Immature natural killer cell (primary cell): ENCODE results near the gene KCNG3. TPM values are rescaled to one million over a fixed set of nuclear protein-coding genes. Genes with fewer than 3 reads are reported as not detected.

ENCODE experiments used
- DNase-seq, 3 donors: peaks; one replicate each; pipeline ENCODE4 v3.0.0; 2022; ENCODE audit warnings: mixed read lengths in 1 of 3
- H3K27ac Mint-ChIP-seq, 6 donors: one replicate each; pipeline ENCODE4 v1.8.0; 2020; ENCODE audit warnings: mixed read lengths in 6 of 6, mild to moderate bottlenecking in 5 of 6, inconsistent platforms in 4 of 6, moderate library complexity in 3 of 6
- H3K27me3 Mint-ChIP-seq, 3 donors: one replicate each; pipeline ENCODE4 v1.8.0; 2020 to 2021; ENCODE audit warnings: low read depth in 3 of 3, mild to moderate bottlenecking in 3 of 3, mixed read lengths in 3 of 3, moderate library complexity in 3 of 3, inconsistent platforms in 1 of 3
- H3K36me3 Mint-ChIP-seq, 3 donors: one replicate each; pipeline ENCODE4 v1.8.0; 2020; ENCODE audit warnings: mixed read lengths in 3 of 3, inconsistent platforms in 2 of 3, mild to moderate bottlenecking in 2 of 3
- H3K4me1 Mint-ChIP-seq, 2 donors: one replicate each; pipeline ENCODE4 v1.8.0; 2020; ENCODE audit warnings: inconsistent platforms in 2 of 2, mild to moderate bottlenecking in 2 of 2, mixed read lengths in 2 of 2, moderate library complexity in 1 of 2
- H3K4me3 Mint-ChIP-seq, 5 donors: one replicate each; pipeline ENCODE4 v1.8.0; 2020; ENCODE audit warnings: mild to moderate bottlenecking in 5 of 5, mixed read lengths in 5 of 5, inconsistent platforms in 3 of 5, moderate library complexity in 3 of 5
- H3K9me3 Mint-ChIP-seq, 6 donors: one replicate each; pipeline ENCODE4 v1.8.0; 2020; ENCODE audit warnings: mild to moderate bottlenecking in 6 of 6, mixed read lengths in 6 of 6, inconsistent platforms in 4 of 6, moderate library complexity in 3 of 6
- polyA plus RNA-seq, 3 donors: library from polyadenylated mRNA; unstranded; fragments of 300-500 nt; fragmentation: Illumina TruSeq; gene quantifications; one replicate each; pipeline ENCODE4 v1.2.3, GENCODE V29; 2021

Gene KCNG3
- polyA plus RNA-seq, 3 donors from 2014 or later = not detected

DNA sequence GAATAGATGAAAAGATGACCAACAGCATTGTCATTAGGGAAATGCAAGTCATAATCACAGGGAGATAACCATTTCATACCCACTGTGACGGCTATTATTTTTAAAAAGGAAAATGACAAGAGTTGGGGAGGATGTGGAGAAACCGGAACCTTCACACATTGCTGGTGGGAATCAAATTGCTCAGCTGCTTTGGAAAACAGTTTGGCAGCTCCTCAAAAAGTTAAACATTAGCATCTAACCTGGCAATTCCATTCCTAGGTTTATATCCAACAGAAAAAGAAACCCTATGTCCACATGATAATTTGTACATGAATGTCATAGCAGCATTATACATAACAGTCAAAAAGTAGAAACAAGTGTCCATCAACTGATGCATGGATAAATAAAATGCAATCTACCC, 58.2 kb downstream of the KCNG3 start:
- no peak for DNase-seq
- Mint-ChIP-seq H3K27ac (no peak overlapping the region), H3K4me1 (no peaks in the 10 kb centered on the region), H3K27me3 (peaks cover 3 to 8% (median 7%) of the 10 kb centered on the region in 3 donors), H3K36me3 (no peaks in the 10 kb centered on the region), H3K4me3 (no peak overlapping the region), H3K9me3 (no peaks in the 10 kb centered on the region)

DNA sequence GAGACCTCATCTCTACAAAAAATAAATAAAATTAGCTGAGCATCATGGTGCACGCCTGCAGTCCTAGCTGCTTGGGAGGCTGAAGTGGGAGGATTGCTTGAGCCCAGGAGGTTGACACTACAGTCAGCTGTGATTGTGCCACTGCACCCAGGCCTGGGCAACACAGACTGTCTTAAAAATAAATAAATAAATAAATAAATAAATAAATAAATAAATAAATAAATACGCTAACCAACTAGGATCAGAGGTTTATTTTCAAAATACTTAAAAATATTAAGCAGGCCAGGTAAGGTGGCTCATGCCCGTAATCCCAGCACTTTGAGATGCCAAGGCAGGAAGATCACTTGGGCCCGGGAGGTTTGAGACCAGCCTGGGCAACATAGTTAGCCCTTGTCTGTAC, 63.6 kb downstream of the KCNG3 start:
- H3K36me3 Mint-ChIP-seq = no peaks in the 10 kb centered on the region
- no peaks in the 10 kb centered on the region for H3K4me1 Mint-ChIP-seq
- DNase-seq = no peak
- H3K9me3 Mint-ChIP-seq = no peaks in the 10 kb centered on the region
- peaks cover 0 to 8% (median 6%) of the 10 kb centered on the region in 3 donors for H3K27me3 Mint-ChIP-seq
- no peak overlapping the region for H3K4me3 Mint-ChIP-seq
- no peak overlapping the region for H3K27ac Mint-ChIP-seq

DNA sequence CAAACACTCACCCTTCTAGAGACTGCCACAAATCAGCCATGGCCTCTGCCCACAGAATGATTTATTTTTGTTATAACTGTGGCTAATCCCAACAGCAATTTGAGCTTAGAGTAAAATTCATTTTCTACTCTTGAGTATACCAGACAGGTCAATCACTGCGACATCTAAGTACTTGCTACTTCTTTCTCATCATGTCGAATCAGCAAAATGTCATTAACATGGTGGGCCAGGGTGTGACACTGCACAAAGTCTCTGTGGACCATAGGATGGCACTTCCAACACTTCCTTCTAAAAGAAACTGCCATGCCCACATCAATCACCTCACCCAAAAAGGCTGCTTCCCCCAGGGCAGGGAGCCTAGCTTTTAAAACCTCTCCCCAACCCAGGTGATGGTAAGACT, 64.4 kb downstream of the KCNG3 start:
- H3K27ac Mint-ChIP-seq = no peak overlapping the region
- no peaks in the 10 kb centered on the region for H3K4me1 Mint-ChIP-seq
- no peak for DNase-seq
- no peak overlapping the region for H3K4me3 Mint-ChIP-seq
- peaks cover 0 to 8% (median 3%) of the 10 kb centered on the region in 3 donors for H3K27me3 Mint-ChIP-seq
- H3K9me3 Mint-ChIP-seq = no peaks in the 10 kb centered on the region
- H3K36me3 Mint-ChIP-seq = no peaks in the 10 kb centered on the region

DNA sequence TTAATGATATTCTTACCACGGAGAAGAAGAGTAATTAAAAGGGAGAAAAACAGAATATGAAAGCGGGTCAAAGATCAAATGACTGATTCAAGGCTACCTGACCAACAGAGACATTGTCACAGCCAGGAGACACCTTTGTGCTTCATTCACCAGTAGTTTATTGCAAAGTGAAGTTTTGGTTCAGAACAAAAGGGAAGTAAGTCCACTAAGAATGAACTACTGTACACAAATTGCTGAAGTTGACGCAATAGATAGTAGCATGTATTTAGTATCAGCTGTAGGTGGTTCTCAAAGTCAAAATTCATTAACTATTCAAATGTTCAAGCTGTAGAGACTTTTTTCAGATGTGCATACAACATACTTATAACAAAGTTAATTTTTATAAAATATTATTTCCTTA, 68.1 kb downstream of the KCNG3 start:
- H3K36me3 Mint-ChIP-seq = no peaks in the 10 kb centered on the region
- peaks cover 0 to 5% (median 3%) of the 10 kb centered on the region in 3 donors for H3K27me3 Mint-ChIP-seq
- H3K9me3 Mint-ChIP-seq = peaks cover 0 to 1% (median 0%) of the 10 kb centered on the region in 6 donors
- DNase-seq = no peak
- H3K27ac Mint-ChIP-seq = no peak overlapping the region
- H3K4me3 Mint-ChIP-seq = no peak overlapping the region
- no peaks in the 10 kb centered on the region for H3K4me1 Mint-ChIP-seq

- no peak for DNase-seq
- Mint-ChIP-seq H3K27ac (no peak overlapping the region), H3K9me3 (peaks cover 0 to 1% (median 0%) of the 10 kb centered on the region in 6 donors), H3K27me3 (peaks cover 0 to 5% (median 3%) of the 10 kb centered on the region in 3 donors), H3K4me1 (no peaks in the 10 kb centered on the region), H3K36me3 (no peaks in the 10 kb centered on the region), H3K4me3 (no peak overlapping the region)
Measured at GRCh38 chr2:42424033-42424432, 69.7 kb downstream of the KCNG3 start.

DNA sequence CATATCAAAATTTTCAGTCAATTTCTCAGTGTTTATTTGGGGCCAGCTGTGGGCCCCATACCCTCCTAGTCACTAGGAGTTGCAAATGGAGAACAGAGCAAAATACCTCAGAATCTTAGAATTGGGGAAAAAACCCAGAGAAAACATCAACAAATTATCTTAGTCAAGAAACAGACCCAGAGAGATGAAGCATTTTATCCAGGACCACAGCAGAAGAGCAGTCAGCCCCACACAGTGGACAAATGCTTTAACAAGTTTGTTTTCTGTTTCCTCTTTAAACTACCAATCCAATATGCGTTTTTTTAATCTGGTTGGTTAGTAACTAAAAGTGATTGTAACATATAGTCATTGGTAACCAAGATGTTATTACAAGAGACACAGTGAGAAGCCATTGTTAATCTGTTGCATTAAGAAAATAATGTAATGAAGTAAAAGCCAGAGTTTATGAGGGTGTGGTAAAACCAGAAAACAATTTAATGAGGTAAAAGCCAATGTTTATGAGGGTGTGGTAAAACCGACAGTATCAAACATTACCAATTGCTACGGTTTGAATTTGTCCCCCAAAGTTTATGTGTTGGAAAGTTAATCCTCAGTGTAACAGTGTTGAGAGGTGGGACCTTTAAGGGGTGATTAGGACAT, 72.1 kb downstream of the KCNG3 start:
- Mint-ChIP-seq H3K36me3 (no peaks in the 10 kb centered on the region), H3K27ac (no peak overlapping the region), H3K9me3 (peaks cover 0 to 1% (median 0%) of the 10 kb centered on the region in 6 donors), H3K27me3 (peaks cover 2 to 5% (median 3%) of the 10 kb centered on the region in 3 donors), H3K4me3 (no peak overlapping the region), H3K4me1 (no peaks in the 10 kb centered on the region)
- no peak for DNase-seq

DNA sequence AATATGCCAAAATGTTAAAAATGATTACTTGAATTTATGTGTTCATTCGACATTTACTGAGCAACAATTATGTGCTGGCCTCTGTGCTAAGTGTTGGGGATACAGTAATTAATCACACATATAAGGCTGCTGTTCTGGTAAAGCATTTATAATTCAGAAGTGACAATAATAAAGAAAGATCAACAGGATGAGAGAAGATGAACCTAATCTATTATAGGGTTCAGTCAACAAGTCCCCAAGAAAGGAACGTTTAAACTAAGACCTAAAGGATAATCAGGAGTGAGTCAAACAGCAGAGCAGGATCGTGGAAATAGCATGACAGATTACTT, 72.7 kb downstream of the KCNG3 start:
- Mint-ChIP-seq H3K36me3 (no peaks in the 10 kb centered on the region), H3K9me3 (peaks cover 0 to 1% (median 0%) of the 10 kb centered on the region in 6 donors), H3K4me3 (no peak overlapping the region), H3K27me3 (peaks cover 2 to 7% (median 3%) of the 10 kb centered on the region in 3 donors), H3K4me1 (no peaks in the 10 kb centered on the region), H3K27ac (no peak overlapping the region)
- DNase-seq = no peak

GRCh38 chr2:42414648-42415047, 79.1 kb downstream of the KCNG3 start:
- peaks cover 2 to 4% (median 2%) of the 10 kb centered on the region in 3 donors for H3K27me3 Mint-ChIP-seq
- H3K4me3 Mint-ChIP-seq = no peak overlapping the region

GRCh38 chr2:42414158-42414557, 79.6 kb downstream of the KCNG3 start:
- DNase-seq = no peak
- Mint-ChIP-seq H3K27me3 (peaks cover 2 to 4% (median 2%) of the 10 kb centered on the region in 3 donors), H3K4me1 (no peaks in the 10 kb centered on the region), H3K9me3 (peaks cover 2 to 20% (median 14%) of the 10 kb centered on the region in 6 donors), H3K36me3 (peaks cover 0 to 7% (median 0%) of the 10 kb centered on the region in 3 donors), H3K27ac (no peak overlapping the region), H3K4me3 (no peak overlapping the region)

More at GRCh38 chr2:42414648-42415047, 79.1 kb downstream of the KCNG3 start:
- no peak overlapping the region for H3K27ac Mint-ChIP-seq
- H3K36me3 Mint-ChIP-seq = peaks cover 0 to 7% (median 0%) of the 10 kb centered on the region in 3 donors
- H3K4me1 Mint-ChIP-seq = no peaks in the 10 kb centered on the region
- no peak for DNase-seq
- peaks cover 2 to 20% (median 14%) of the 10 kb centered on the region in 6 donors for H3K9me3 Mint-ChIP-seq

DNA sequence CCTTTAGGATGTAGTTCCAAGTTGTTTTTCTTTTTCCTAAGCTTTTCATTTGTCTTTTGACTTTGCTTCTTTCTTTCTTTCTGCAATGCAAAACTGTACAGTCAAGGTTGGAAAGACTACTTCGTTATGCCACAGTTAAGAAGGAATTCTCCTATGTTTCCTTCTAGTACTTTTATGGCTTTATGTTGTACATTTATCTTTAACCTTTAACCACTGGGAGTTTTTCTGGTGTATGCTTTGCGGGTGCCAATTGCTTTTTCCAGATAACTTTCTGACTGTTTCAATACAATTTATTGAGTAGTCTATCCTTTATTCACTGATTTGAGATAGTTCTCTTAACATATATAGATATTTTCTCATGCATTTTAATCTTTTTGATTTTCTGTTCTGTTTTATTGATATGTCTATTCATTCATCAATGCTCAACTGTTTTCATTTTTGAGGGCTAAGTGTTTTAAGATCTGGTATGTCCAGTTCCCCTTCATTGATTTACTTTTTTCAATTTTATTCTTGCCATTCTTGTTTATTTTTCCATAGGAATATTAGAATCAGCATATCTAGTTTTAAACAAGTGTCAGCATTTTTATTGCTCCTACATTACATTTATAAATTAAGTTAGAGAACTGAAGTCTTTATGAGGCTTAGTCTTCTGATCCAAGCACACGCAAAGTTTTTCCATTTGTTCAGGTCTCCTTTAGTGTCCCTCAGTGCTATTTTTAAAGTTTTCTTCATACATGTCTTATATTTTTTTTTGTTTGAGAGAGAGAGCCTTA, 82.9 kb downstream of the KCNG3 start:
- no peak for DNase-seq
- Mint-ChIP-seq H3K27me3 (peaks cover 0 to 2% (median 2%) of the 10 kb centered on the region in 3 donors), H3K9me3 (peaks cover 2 to 20% (median 14%) of the 10 kb centered on the region in 6 donors), H3K4me1 (no peaks in the 10 kb centered on the region), H3K27ac (no peak overlapping the region), H3K4me3 (no peak overlapping the region), H3K36me3 (peaks cover 0 to 7% (median 0%) of the 10 kb centered on the region in 3 donors)

DNA sequence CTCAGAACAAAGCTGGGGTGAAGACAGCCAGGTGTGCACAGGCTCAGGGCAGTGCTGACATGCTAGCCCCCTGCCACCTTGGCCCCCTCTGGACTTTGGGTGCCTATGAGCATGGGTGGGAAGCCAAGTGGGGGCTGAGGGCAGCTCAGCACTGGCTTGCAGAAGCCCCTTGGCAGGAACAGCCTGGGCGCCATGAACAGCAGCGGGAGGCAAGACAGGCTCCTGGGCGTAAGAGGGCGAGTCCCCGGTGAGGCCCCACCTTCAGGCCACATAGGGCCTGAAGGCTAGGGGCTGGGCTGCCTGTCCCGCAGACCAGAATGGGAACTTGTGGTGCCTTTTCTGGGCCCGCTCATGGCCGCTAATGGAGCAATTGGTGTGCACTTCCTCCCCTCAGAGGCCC, 85.8 kb downstream of the KCNG3 start:
- no peaks in the 10 kb centered on the region for H3K4me1 Mint-ChIP-seq
- H3K4me3 Mint-ChIP-seq = no peak overlapping the region
- no peaks in the 10 kb centered on the region for H3K36me3 Mint-ChIP-seq
- no peak overlapping the region for H3K27ac Mint-ChIP-seq
- DNase-seq = no peak
- peaks cover 0 to 2% (median 2%) of the 10 kb centered on the region in 3 donors for H3K27me3 Mint-ChIP-seq
- H3K9me3 Mint-ChIP-seq = no peaks in the 10 kb centered on the region

GRCh38 chr2:42407476-42407875, 86.3 kb downstream of the KCNG3 start:
- H3K9me3 Mint-ChIP-seq = no peaks in the 10 kb centered on the region
- no peak overlapping the region for H3K4me3 Mint-ChIP-seq
- peaks cover 0 to 2% (median 2%) of the 10 kb centered on the region in 3 donors for H3K27me3 Mint-ChIP-seq
- DNase-seq = no peak
- no peaks in the 10 kb centered on the region for H3K36me3 Mint-ChIP-seq
- H3K4me1 Mint-ChIP-seq = no peaks in the 10 kb centered on the region
- no peak overlapping the region for H3K27ac Mint-ChIP-seq

GRCh38 chr2:42404676-42405075, 89.1 kb downstream of the KCNG3 start:
- H3K9me3 Mint-ChIP-seq = no peaks in the 10 kb centered on the region
- H3K27me3 Mint-ChIP-seq = peaks cover 0 to 5% (median 0%) of the 10 kb centered on the region in 3 donors
- no peak overlapping the region for H3K27ac Mint-ChIP-seq
- no peaks in the 10 kb centered on the region for H3K4me1 Mint-ChIP-seq
- no peak overlapping the region for H3K4me3 Mint-ChIP-seq
- DNase-seq = no peak
- H3K36me3 Mint-ChIP-seq = no peaks in the 10 kb centered on the region

DNA sequence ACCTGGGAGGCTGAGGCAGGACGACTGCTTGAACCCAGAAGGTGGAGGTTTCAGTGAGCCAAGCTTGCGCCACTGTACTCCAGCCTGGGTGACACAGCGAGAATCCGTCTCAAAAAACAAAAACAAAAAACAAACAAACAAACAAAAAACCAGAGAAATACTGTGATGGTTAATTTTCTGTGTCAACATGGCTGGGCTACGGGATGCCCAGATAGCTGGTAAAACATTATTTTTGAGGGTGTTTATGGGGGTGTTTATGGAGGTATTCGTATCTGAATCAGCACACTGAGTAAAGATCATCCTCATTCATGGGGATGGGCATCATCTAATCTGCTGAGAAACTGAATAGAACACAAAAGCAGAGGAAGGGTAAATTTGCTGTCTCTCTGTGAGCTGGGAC, 92.0 kb downstream of the KCNG3 start:
- H3K27ac Mint-ChIP-seq = no peak overlapping the region
- peaks cover 1 to 11% (median 9%) of the 10 kb centered on the region in 3 donors for H3K27me3 Mint-ChIP-seq
- H3K4me3 Mint-ChIP-seq = no peak overlapping the region
- DNase-seq = no peak
- no peaks in the 10 kb centered on the region for H3K36me3 Mint-ChIP-seq
- no peaks in the 10 kb centered on the region for H3K9me3 Mint-ChIP-seq
- H3K4me1 Mint-ChIP-seq = no peaks in the 10 kb centered on the region
